ENCODE measurements around the gene TMEM167A. TPM values are rescaled to one million over a fixed set of nuclear protein-coding genes. Genes with fewer than 3 reads are reported as not detected.

TMEM167A gene
- total RNA-seq, 1 experiment from 2014 or later, result 108 TPM

DNA sequence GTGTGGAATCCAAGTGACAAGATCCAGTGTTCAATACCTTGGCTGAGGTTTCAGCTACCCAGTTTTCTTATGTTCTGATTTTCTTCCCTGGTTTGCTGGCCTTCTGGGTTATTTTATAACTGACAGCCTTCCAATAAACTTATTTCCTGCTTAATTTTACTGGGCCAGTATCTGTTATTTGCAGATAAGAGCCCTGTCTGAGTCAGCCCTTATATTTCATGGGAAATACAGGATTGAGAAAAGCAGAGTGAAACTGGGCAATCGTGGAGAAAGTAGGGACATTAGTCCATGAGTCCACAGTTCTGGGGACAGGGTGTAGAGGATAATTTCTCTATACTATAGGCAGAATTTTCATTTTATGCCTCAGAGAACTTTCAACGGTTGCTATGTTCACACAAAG, 32.3 kb downstream of the TMEM167A start (continued):
- no peak for TF ChIP-seq REST (IDR thresholded peaks at IDR 0.05; ENCODE audit: low read depth)
- no peak for TF ChIP-seq EZH2phosphoT487 (IDR thresholded peaks at IDR 0.05; ENCODE audit: borderline replicate concordance)

GRCh38 chr5:83042507-83042906, 34.7 kb downstream of the TMEM167A start:
- no peaks in the 10 kb centered on the region for H3K4me1 ChIP-seq (ENCODE audit: control insufficient read depth in 1 of 2, insufficient read depth in 2 of 2, low read length in 2 of 2)
- H3K9me2 ChIP-seq (ENCODE audit: insufficient read depth), result no peaks in the 10 kb centered on the region
- no peak overlapping the region for H2AFZ ChIP-seq (ENCODE audit: low read depth, low read length, poor library complexity, severe bottlenecking)
- H3K9me3 ChIP-seq (ENCODE audit: control insufficient read depth in 1 of 2, insufficient read depth in 1 of 2, low read depth in 1 of 2, low read length in 2 of 2), result no peaks in the 10 kb centered on the region
- no peak overlapping the region for H3K4me3 ChIP-seq (replicated peaks in 1 of 2; ENCODE audit: low read depth in 1 of 2, low read length in 2 of 2)
- H3K27me3 ChIP-seq (ENCODE audit: insufficient read depth, low read length), result no peaks in the 10 kb centered on the region
- no peak overlapping the region for H3K4me2 ChIP-seq (ENCODE audit: low read length)
- POLR2A ChIA-PET, result no interaction called here
- no peak overlapping the region for H3K9ac ChIP-seq (ENCODE audit: low read length)
- no TSS peak for BruUV-seq (replicated peaks)
- DNase-seq (ENCODE audit: low read depth, low spot score) (no peak), ATAC-seq (no peak)
- H3K79me2 ChIP-seq (ENCODE audit: insufficient read depth, low read length), result no peaks in the 10 kb centered on the region
- CTCF ChIA-PET, result no interaction called here
- H3K27ac ChIP-seq (ENCODE audit: low read depth, low read length), result no peak overlapping the region
- H3K36me3 ChIP-seq (ENCODE audit: control insufficient read depth in 1 of 2, insufficient read depth in 2 of 2, low read length in 2 of 2), result no peaks in the 10 kb centered on the region
- H4K20me1 ChIP-seq (ENCODE audit: insufficient read depth), result no peaks in the 10 kb centered on the region
- intact Hi-C loops (cut with micrococcal nuclease), result no loop called here
- no peak for TF ChIP-seq EGR1 (IDR thresholded peaks at IDR 0.05; ENCODE audit: low read depth)
- TF ChIP-seq EZH2phosphoT487 (IDR thresholded peaks at IDR 0.05; ENCODE audit: borderline replicate concordance), result no peak
- TF ChIP-seq TCF7L2 (IDR thresholded peaks at IDR 0.05; ENCODE audit: borderline replicate concordance, extremely low read depth, insufficient read depth, insufficient read length), result no peak
- TF ChIP-seq, protein P1, sequence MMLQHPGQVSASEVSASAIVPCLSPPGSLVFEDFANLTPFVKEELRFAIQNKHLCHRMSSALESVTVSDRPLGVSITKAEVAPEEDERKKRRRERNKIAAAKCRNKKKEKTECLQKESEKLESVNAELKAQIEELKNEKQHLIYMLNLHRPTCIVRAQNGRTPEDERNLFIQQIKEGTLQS (IDR thresholded peaks at IDR 0.05), result no peak
- no peak for TF ChIP-seq FOSL1 (IDR thresholded peaks at IDR 0.05; ENCODE audit: low read depth)
- TF ChIP-seq SRF (IDR thresholded peaks at IDR 0.05; ENCODE audit: low read depth), result no peak
- no peak for TF ChIP-seq EZH2 (IDR thresholded peaks at IDR 0.05)
- TF ChIP-seq, protein P2, sequence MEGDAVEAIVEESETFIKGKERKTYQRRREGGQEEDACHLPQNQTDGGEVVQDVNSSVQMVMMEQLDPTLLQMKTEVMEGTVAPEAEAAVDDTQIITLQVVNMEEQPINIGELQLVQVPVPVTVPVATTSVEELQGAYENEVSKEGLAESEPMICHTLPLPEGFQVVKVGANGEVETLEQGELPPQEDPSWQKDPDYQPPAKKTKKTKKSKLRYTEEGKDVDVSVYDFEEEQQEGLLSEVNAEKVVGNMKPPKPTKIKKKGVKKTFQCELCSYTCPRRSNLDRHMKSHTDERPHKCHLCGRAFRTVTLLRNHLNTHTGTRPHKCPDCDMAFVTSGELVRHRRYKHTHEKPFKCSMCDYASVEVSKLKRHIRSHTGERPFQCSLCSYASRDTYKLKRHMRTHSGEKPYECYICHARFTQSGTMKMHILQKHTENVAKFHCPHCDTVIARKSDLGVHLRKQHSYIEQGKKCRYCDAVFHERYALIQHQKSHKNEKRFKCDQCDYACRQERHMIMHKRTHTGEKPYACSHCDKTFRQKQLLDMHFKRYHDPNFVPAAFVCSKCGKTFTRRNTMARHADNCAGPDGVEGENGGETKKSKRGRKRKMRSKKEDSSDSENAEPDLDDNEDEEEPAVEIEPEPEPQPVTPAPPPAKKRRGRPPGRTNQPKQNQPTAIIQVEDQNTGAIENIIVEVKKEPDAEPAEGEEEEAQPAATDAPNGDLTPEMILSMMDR (IDR thresholded peaks at IDR 0.05 in 2 of 3, conservative IDR thresholded peaks at IDR 0.05 in 1 of 3; ENCODE audit: borderline replicate concordance in 1 of 3, insufficient read depth in 1 of 3, low read depth in 2 of 3, low read length in 2 of 3), result no peak
- no peak for TF ChIP-seq ZBTB33 (IDR thresholded peaks at IDR 0.05; ENCODE audit: extremely low read depth, insufficient replicate concordance, low read length)
- RAD21 ChIA-PET (ENCODE audit: low non-redundant PET in 1 of 2, low total read pairs in 2 of 2, uncharacterized antibody in 2 of 2, unreplicated experiment in 2 of 2), result no interaction called here
